Activated T-helper 1 cell treated with Interleukin-2 at 50 U/mL for 16 hours (primary cell): ENCODE measurements around the gene KASH5.
"Not testable (repeated sequence)": the region's sequence is repeated elsewhere in the genome, so short reads cannot be mapped to it uniquely, and the experiment has no call there.

Experiments used
- DNase-seq: peaks from one replicate; pipeline ENCODE4 v3.0.0-alpha.2; 2020; ENCODE audit warnings: low read depth

The KASH5 gene

DNA sequence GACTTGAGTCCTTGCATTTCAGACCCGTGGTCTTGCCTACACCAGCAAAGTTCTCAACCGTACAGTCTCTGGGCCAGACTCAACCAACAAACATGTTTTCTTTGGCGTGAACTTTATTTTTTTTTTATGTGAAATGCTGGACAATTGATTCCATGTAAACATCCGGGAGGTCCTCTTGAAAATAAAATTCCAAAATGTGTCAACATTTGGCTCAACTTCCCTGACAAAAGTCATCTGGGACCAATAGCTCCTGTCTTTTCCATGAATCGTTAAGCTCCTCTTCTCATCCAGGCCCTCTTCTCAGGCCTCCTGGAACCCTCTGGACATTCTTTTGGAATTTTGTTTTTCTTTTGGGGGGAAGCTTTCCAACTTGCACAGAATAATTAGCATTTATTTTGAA, 67.7 kb downstream of the KASH5 start:
- DNase-seq, result no peak

DNA sequence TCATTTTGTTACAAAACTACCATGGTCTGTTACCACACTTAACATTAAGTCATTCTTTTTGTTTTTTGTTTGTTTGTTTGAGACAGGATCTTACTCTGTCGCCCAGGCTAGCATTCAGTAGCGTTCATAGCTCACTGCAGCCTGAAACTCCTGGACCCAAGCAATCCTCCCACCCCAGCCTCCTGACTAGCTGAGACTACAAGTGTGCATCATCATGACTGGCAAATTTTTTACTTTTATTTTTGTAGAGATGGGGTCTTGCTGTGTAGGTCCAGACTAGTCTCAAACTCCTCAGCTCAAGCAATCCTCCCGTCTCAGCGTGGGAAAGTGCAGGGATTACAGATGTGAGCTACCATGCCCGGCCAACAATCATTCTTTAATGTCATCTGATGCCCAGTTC, 68.3 kb downstream of the KASH5 start:
- DNase-seq, result no peak

DNA sequence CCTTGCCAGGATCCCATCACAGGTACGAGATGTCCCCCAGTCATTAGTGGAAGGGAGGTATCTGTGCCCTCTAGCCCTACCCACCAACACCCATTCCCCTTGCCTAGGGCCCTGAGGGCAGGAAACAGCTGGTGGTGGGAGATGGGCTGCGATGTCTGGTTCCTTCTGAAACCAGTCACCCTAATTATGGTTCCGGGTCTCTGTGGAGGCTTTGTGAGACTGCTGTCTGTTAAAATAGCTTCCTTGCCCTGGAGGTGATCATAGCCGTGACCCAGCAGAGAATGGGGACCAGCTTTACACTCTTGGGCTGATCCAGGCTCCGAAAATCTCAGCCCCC, 70.5 kb downstream of the KASH5 start:
- no peak for DNase-seq

DNA sequence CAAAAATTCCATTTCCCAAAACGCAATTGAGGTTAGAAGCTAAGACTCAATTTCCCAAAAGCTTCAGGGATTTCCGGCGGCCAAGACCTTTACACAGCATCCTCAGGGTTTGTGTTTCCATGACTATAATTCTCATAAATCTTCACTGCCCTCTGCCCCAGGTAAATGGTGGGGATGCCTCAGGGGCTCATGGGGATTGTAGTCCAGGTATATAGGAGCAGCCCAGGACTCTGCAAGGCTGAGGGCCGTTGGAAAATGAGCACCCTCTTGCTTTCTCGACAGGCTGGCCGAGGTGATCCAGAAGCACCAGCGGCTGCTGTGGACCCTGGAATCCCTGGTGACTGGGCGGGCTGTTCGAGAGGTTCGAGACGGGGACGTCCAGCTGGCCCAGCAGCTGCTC, 71.3 kb downstream of the KASH5 start:
- no peak for DNase-seq

DNA sequence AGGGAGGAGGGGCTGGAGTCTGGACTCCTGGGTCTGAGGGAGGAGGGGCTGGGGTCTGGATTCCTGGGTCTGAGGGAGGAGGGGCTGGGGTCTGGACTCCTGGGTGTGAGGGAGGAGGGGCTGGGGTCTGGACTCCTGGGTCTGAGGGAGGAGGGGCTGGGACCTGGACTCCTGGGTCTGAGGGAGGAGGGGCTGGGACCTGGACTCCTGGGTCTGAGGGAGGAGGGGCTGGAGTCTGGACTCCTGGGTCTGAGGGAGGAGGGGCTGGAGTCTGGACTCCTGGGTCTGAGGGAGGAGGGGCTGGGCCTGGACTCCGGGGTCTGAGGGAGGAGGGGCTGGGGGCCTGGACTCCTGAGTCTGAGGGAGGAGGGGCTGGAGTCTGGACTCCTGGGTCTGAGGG, 73.1 kb downstream of the KASH5 start:
- DNase-seq, result not testable (repeated sequence)

DNA sequence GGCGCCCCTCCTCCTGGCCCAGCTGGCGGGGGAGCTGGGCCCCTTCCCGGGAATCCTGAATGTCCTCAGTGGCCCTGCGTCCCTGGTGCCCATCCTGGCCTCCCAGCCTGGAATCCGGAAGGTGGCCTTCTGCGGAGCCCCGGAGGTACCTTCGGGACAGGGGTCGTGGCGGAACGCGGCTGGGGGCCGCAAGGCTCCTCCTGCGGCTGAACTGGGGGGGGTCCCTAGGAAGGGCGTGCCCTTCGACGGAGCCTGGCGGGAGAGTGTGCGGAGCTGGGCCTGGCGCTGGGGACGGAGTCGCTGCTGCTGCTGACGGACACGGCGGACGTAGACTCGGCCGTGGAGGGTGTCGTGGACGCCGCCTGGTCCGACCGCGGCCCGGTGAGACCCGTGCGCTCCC, 73.6 kb downstream of the KASH5 start:
- DNase-seq, result no peak

DNA sequence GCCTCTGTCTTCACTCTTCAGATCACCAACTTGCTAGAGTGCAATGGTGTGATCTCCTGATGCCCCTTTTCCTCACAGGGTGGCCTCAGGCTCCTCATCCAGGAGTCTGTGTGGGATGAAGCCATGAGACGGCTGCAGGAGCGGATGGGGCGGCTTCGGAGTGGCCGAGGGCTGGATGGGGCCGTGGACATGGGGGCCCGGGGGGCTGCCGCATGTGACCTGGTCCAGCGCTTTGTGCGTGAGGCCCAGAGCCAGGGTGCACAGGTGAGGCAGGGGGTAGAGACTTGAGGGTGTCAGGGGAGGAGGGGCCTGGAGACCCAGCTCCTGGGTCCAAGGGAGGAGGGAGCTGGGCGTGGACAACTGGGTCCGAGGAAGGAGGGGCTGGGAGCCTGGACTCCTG, 74.4 kb downstream of the KASH5 start:
- DNase-seq, result no peak

DNA sequence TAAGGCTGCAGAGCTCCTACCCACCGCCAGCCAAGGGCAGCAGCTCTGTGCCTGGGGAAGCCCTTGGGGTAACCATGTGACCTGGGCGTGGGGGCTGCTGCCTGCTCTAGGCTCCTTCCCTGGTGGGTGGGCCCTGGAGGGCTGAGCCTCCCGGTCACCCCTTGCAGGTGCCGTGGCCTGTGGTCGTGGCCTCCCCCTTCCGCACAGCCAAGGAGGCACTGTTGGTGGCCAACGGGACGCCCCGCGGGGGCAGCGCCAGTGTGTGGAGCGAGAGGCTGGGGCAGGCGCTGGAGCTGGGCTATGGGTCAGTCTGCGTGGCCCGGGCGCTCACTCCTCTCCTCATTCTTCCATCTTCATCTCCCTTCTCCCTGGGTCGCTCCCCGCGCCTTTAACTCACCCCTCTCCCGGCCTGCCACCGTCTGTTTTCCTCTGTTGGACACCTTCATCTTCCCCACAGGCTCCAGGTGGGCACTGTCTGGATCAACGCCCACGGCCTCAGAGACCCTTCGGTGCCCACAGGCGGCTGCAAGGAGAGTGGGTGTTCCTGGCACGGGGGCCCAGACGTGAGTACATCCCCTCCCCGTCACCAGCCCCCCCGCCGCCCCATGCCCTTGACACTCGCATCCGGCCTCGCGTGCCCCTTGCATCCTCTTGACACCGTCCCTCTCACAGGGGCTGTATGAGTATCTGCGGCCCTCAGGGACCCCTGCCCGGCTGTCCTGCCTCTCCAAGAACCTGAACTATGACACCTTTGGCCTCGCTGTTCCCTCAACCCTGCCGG, 76.1 kb downstream of the KASH5 start:
- no peak for DNase-seq

DNA sequence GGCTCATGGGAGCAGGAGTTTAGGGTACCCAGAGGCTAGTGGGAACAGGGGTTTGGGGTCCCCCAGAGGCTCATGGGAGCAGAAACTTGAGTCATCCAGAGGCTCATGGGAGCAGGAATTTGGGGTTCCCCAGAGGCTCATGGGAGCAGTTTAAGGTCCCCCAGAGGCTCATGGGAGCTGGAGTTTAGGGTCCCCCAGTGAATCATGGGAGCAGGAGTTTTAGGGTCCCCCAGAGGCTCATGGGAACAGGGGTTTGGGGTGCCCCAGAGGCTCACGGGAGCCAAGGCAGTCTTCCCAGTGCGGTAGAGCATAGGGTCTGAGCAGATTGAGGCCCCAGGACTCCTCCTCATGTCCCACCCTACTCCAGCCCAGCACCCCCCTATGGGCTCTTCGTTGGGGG, 77.3 kb downstream of the KASH5 start:
- DNase-seq, result no peak
